Lower leg skin (tissue), 3 donors: ENCODE measurements around the gene PLPP4.

Experiments used
- CTCF ChIP-seq, 3 donors: fragments of 450-650 bp; IDR thresholded peaks; one replicate each; pipeline ENCODE4 v1.5.1; 2016; ENCODE audit warnings: antibody characterized with exemption in 3 of 3, mild to moderate bottlenecking in 3 of 3, moderate library complexity in 2 of 3
- POLR2A ChIP-seq, 2 donors: fragments of 450-650 bp; IDR thresholded peaks; one replicate each; pipeline ENCODE4 v1.6.1; 2016 to 2017; ENCODE audit warnings: antibody characterized with exemption in 2 of 2, mild to moderate bottlenecking in 1 of 2, moderate library complexity in 1 of 2

GRCh38 chr10:120607710-120608703 is 151.0 kb downstream of the PLPP4 start:
- TF ChIP-seq CTCF (IDR thresholded peaks at IDR 0.05) (no peak), POLR2A (IDR thresholded peaks at IDR 0.05) (no peak)
